ENCODE results near the gene PRSS56.

Gene PRSS56

DNA sequence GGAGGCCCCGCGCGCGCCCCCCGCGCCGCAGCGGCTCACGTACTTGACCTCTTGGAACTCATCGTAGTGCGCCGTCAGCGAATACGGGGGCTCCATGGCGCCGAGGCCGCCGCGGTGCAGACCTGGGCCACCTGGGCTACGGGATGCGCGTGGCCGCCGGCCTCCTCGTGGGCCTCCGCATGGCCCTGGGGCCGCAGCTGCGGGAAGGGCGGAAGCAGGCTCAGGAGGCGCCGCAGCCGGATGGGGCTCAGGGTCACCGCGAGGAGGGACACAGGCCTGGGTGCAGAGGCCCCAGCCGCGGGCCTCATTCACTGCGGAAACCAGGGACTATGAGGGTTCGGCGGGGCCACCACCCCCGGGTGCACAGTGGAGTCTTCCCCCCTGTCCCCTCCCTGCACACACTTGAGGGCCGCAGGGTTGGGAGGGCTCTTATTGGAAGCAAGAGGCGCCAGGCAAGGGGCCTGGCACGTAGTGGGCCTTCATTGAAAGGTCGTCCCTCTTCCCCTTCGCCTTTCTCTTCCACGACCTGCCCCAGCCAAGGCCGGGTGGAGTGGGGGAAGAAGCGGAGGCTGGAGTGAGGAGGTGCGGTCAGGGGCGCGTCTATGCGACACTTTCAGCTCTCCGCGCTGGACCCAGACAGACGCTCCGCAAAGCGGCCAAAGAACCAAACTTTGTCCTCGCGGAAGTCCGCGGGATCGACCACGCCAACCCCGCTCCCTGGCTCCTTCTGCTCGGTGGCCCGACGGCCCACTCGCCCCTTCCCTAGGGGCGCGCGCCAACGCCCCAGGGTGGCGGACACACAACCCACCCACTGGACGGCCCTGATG lies 33.4 kb upstream of the PRSS56 start:
- DNase-seq: no peak

DNA sequence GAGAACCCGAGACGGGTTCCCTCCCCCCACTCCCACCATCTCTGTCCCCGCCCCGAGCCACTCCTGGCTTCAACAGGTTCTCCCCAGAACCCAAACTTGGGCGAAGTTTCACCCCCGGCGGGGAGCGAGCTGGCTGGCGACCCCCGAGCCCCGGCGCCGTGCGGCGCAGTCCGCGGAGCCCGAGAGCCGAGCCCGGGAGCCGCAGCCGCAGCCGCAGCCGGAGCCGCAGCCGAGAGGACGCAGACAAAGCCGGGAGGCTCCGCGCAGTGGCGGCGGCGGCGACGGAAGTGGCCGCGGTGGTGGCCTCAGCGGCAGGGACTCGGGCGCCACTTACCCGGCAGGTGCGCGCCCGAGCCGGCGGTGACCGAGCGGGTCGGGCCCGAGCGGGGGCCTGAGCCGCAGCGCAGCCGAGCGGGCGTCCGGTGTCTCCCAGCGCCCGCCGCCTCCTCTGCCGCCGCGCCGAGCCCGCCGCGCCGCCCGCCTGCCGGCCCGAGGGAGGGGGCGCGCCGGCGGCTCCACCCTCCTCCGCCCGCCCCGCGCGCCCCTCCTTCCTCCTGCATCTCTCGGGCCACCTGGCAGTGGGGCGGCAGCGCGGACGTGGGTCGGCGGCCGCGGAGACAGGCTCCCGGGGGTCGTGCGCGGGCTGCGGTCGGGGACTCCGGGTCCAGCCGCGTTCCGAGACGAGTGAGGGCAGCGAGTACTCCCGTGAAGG lies 32.6 kb upstream of the PRSS56 start, which contains the start of gene ECEL1:
Gene ECEL1 (minus strand): TSS at position 450 of the 712 bp plus-strand sequence. CDS start 1,181 bp downstream, outside the sequence.
- DNase-seq: no peak

DNA sequence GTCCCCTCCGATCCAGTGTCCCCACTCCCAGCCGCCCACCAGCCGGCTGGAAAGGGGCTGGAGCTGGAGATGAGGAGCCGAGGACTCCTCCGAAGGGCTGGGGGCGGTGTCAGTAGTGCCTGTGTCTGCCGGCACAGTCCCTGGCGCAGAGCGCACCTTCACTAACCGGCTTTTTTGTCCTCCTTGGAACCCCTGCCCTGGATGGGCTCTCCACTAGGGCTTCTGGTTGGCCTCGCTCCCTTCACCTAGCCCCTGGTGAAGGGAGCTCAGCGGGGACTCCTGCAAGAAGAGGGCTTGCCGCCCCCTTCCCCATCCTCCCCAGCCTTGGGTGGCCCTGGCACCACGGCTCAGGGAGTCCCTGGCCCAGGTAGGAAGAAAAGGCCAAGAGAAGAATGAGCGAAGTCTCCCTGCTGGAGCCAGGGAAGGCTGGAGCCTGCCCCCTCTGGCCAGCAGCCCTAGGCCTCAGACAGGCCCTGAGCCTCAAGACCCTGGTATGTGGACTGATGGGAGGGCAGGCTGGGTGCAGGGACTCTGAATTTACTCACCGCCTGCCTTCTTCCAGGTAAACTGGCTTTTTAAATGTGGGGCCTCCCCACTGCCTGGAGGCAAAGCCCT lies 32.0 kb upstream of the PRSS56 start:
- no peak for DNase-seq

DNA sequence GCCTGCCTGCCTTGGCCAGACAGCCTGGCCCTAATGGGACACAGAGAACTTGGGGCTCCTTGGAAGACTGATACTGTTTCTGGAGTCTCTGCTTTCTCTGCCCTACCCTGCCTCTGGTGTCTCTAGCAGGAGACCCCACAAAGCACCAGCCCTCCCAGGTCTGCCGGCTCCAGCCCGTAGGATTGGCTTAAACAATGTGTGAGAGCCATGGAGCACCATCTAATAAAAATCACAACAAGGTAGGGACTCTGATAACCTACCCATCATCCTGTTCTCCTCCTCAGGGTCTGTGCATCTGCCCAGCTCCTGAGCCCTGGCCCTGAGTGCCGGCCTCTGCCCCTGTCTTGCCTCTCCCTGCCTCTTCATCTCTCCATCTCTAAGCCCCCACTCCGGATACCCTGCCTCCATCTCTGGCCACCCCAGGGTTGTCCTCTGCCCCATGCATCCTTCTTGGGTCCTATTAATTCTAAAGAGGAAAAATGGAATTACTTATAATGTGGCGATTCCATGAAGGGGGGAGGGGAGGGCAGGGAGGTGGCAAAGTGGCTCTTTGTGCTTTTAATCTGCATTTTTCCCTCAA lies 31.4 kb upstream of the PRSS56 start:
- no peak for DNase-seq

DNA sequence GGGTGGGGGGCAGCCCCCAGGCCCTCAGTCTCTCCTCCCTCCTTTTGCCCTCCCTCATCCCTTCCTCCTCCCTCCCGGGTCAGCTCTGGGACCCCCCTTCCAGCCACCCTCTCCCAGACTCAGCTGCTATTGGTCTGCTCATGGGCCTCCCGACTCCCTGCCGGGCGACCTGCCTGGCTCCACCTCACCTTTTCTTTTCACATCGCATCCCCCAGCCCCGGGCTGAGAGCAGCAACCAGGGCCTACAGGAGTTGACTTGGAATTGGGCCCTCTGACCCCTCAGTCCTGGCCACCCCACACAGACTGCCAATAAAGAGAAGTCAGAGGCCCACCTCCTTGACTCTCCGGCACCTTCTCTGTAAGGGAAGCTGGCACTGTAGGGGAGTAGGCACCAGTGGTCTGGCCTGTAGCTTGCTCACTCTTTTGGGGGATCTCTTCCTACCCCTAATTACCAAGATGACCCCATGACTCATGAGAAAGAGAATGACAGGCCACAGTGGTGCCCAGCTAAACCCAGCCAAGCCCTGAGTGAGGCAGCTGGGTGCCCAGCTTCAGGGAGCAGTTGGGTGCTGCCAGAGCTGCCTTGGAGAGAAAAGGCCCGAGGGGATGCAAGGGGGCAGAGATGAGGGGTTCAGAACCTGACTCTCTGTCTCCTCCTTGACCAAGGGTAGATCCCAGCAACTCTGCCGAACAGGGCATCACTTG lies 30.5 kb upstream of the PRSS56 start:
- DNase-seq: no peak

DNA sequence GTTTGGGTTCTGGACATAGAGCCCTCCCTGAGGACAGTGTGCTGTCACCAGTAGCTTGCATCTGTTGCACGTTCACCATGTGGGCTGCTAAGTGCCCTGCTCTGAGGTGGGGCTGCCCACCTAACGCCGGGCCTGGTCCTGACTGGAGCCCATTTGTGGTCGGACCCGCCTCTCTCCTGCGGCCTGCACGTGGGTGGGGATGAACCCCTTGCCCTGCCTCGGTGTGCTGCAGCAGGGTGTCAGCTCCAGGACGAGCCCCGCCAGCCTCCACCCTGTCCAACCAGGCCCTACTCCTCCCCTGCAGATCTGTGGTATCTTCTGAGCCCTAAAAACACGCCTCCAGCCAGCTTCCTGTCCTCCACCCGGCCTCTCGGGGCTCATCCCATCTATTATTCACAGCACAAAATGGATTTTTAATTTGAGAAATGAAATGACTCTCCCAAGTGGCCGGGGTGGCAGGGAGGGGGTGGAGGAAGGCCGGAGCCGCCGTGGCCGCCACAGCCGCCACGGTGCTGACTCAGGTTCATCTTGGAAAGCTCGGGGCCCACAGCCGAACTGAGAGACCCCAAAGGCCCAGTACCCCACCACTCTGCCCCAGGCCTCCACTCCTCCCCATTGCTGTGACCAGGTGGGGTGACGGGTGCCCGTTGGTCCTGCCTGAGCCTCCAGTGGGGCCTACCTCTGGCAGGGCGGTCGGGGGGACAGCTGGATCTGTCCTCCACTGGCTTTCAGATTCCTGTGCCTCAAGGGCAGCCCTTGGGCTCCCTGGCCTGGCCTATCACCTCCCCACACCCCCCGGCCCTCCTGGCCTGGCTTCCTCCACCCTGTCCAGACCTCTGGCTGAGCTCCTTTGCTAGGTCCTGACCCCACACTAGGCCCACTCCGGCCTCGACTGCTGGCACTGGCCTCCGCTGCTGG lies 29.7 kb upstream of the PRSS56 start:
- DNase-seq: no peak

DNA sequence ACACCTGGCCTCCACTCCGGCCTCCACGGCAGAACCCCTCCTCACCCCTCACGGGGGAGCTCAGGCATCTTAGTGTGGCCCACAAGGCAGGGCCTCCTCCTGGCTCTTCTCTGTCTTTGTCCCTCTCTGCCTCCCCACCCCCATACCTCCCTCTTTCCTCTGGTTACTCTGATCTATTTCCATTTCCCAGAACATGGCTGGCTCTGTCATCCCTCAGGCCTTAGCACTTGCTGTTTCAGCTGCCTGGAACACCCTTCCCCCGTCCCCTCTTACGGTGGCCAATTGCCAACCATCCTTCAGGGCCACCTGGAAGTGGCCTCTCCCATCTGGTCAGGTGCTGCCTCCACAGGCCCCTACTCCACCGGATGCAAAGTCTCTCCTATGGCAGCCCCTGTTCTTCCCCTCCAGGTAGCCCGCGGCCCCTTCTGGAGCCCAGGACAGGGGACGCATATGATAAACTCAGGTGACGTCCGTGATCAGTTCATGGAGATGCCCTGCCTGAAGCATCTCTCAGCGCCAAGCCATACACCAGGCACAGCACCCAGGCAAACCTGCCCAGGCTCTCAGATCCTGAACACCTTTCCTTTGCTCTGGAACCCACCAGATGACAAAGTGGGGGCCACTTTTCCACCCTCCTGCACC lies 28.9 kb upstream of the PRSS56 start:
- DNase-seq: no peak

DNA sequence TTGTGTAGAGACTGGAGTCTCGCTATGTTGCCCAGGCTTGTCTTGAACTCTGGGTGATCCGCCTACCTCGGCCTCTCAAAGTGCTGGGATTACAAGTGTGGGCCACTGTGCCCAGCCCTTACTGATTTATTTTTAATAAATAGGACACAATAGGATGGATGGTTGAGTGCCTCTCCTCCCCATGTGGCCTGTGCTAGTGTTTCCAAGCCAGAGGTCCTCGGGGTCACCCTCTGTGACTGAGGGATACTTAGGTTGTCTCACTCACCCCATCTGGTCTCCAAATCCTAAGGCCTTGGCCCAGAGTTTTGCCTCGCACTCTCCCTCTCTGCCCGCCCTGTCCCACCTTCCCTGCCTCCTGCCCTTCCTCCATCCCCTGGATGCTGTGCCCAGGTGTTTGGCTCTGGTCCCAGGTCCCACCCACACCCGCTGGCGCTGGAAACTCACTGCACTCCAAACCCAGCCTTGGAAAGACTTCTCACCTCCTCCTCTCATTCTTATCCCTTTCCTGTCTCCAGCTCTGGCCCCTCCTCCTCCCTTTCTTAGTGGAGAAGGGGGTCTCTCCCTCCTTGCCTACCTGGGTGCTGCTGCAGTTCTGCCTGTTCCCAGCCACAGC lies 27.8 kb upstream of the PRSS56 start:
- no peak for DNase-seq

DNA sequence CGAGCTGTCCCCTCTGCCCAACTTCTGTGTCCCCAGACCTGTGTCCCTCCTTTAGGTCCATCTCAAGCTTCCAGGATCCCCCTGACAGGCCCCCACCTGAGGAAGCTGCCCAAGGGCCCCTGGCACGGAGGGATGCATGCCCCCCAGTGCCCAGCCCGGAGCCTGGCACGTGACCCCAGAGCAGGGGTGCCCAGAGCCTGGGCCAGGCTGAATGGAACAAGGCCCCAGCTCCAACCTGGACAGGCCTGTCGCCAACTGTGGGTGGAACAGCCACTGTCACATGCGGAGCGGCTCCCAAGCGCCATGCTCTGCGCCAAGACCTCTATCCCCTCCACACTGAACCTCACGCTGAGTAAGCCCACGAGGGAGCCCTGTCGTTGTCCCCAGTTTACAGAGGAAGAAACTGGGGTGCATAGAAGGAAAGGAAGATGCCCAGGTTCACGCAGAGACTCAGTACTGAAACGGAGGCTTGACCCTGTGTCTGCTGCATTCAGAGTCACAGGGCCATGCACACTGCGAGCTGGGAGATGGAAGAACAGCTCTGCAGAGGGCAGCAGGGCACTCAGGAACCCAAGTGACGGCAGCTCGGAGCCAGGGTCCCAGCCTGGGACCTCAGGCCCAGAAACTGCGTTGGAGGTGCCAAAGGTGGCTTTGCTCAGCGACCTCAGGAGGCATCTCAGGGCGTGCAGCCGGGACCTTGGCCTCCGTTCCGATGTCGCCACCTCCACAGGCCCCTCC lies 27.1 kb upstream of the PRSS56 start:
- DNase-seq: no peak

DNA sequence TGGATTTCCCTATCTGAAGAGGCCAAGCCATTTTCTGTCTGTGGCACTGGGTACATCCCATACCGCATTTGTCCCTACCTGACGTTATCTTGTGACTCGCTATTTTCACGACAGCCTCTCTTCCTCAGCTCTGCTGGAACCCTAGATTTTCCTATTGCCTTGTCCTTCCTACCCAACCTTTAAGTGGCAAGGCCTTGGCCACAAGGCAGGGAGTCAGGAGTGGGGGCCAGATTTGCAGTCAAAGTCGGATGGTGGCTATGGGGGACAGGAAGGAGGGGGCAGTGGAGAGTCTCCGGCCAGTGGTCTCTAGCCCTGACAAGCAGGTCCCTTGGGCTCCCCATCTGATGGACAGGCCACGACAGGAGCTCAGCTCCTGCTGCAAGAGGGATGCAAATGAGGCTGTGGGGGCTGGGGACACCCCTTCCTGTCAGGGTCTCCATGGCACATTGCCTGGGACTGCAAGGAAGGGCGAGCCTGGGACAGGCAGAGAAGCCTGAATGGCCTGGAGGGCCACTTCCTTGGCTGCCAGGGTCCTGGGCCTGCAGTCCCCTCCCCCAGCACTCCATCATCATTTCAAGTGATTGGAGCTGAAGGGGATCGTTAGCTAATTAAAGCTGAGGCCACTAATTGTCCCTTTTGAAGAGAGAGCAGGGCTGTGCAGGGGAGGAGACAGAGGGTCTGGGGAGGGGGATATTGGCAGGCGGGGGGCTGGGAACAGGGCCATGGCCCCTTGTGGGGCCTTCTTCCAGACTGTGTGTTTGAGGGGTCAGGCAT lies 26.3 kb upstream of the PRSS56 start:
- no peak for DNase-seq

DNA sequence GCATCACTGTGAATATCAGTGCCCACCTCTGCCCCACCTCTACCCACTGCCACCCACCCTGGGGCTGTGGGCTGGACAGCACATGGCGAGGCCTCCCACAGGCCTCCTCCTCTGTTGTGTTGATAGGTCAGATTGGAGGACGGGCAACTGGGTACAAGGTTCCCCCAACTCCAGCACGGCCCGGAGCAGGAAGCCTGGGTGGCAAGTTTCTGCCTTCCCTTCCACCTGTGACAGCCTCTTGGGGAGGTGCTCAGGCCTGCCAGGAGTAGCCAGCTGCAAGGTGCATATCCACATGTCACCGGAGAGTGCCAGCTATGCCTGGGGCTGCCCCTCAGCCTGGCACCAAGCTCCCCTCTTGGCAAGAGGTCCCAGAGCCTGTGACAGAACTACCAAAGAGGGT lies 25.6 kb upstream of the PRSS56 start:
- DNase-seq: no peak

DNA sequence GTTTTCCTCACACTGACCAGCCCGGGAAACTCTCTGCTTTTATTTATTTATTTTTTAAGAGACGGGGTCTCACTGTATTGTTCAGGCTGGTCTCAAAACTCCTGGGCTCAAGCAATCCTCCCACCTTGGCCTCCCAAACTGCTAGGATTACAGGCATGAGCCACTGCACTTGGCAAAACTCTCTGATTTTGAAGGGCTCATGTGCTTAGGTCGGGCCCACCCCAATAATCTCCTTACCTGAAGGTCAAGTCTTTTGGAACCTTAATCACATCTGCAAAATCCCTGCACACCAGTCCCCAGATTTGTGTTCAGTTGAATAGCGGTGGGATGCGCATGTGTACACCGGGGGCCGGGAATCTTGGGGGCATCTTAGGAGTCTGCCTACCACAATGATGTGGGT lies 24.9 kb upstream of the PRSS56 start:
- no peak for DNase-seq

DNA sequence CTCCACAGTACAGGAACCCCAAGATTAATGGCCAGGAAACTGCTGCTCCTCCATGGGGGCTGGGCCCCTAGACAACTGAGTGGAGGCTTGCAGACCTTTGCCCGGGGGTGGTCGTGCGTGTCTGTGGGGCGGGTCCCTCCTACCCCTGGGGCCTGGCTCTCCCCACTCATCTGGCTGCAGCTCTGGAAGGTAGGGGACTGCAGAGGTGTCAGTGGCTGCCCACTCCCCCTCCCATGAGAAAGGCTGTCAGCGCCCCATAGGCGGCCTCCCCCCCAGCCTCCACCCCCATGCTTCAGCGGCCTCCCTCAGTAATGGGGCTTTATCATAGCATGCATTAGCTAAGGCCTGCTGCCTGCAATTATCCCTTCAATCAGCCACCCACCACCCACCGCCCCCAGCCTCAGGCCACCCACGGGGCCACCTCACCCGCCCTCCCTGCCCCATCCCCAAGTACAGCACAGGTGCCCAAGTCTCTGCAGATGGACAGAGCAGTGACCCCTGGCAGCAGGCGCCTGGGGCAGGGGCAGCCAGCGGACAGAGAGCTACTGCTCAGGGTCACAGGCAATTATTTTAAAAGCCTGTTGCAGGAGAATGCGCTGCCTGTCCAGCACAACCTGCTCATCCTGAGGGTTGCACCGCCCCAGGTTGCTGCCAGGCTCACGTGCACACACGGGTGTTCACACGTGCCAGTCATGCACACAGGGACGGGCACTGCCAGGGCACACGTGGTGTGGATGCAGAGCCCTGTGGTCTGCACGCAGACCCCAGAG lies 23.5 kb upstream of the PRSS56 start:
- no peak for DNase-seq

DNA sequence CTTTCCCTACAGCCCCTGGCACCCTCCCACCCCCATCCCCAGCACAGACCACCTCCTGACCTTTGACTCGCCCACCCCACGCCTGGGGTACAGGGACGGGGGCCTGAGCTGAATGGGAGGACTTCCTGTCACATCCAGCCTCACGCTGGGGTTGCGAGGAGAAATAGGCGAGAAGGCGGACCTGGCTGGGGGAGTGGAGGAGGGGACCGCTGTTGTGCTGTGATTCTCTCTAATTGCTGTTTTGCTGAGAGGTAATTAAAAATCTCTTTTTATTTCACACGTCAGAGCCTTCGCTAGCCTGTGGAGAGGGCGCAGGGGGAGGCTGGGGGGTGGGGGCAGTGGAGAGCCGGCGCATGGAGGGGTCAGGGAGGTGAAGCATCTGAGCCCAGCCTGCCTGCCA lies 22.8 kb upstream of the PRSS56 start:
- DNase-seq: no peak

DNA sequence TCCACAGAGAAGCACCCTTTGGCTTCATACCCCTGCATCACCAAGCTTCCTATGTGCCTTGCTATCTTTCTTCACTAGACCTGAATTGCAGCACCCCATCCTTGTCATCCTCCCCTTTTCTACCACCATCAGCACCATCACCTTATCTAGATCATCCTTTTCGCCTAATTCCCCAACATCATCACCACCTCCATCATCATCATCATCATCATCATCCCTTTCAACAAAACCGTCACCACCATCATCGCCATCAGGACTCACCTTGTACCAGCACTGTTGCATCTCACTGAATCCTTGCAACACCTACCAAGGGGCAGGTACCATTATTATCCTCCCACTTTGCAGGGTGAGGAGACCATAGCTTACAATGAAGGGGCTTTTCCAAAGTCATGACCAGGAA lies 21.7 kb upstream of the PRSS56 start:
- no peak for DNase-seq

DNA sequence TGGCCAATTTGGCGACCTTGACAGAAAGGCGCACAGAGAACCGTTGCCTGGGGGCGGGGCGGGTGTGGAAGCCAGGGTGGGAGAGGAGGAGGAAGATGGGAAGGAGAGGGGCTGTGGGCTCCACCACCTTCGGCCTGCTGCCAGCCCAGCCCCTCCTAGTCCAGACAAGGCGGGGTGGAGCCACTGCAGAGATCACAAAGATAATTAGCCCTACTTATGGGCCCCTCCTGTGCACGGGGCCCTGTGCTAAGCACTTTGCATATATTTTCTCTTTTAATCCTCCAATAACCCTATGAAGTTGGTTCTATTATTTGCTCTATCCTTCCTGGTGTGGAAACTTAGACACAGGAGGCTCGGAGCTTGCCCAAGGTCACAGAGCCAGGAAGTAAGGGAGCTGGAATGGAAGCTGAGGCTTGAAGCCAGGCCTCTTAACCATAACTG lies 18.8 kb upstream of the PRSS56 start:
- no peak for DNase-seq

DNA sequence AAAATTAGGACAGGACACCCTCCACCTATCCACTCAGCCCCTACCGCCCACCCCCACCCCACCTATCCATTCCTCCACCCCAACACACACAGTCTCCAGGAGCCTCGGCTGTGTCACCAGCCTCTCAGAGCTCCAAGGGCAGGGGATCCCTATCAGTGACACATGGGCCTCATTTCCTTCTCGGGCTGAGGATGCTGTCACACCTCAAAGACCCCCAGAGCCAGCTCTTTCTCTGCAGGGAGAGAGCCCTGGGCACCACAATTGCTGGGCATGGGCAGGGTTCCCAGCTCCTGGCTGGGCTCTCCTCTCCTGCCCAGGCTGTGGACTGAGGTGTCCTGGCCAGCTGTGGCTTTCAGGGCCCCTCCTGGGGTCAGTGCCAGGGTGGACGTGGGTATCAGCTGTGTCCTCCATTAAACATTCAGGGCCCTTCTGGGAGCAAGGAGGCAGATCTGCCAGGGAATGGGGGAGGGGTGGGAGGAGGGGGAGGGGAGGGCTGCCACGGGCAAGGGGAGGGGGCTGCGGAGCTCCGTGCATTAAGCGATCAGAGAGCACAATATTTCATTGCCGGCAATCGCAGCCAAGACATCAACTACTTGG lies 18.3 kb upstream of the PRSS56 start:
- DNase-seq: no peak

DNA sequence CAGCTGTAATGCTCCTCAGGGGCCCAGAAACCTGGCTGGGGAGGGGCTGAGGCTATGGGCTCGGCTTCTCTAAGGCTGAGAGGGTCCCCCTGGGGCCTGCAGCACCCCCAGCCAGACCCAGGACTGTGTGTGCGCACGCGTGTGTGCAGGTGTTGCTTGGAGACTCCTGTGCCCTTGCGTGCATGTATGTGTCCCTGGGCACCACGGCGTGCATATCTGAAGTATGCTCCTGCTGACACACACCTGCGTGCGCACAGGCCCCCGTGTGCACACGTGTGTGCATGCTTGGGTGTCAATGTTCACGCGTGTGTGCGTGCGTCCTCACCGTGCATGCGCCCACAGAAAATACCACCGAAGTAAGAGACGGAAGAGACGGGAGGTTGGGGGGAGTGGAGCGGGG lies 17.7 kb upstream of the PRSS56 start:
- DNase-seq: no peak
